Endothelial cell of umbilical vein (primary cell): ENCODE results near the gene USF1. TPM values are rescaled to one million over a fixed set of nuclear protein-coding genes. Genes with fewer than 3 reads are reported as not detected.

ENCODE experiments used
- BruUV-seq: library from RNA; stranded (reverse); fragments of 400-500 nt; replicated peaks from 2 replicates; lab custom pipeline; 2021; lab: Mats Ljungman, UMichigan
- CTCF ChIA-PET: fragments of 300-600, 350-600 bp; sonication (Branson Sonifier 250); formaldehyde crosslinking; loops from one replicate; lab custom pipeline; 2021; ENCODE audit warnings: antibody characterized with exemption, inconsistent platforms; lab: Charles Lee
- POLR2A ChIA-PET: fragments of 300-600, 350-600 bp; sonication (Branson Sonifier 250); formaldehyde crosslinking; loops from one replicate; lab custom pipeline; 2021; ENCODE audit warnings: antibody characterized with exemption, inconsistent platforms; lab: Charles Lee
- DNase-seq: peaks from one replicate; pipeline ENCODE4 v3.0.0-alpha.2; 2011; ENCODE audit warnings: low read depth, low spot score
- FAIRE-seq: peaks from 2 replicates; lab custom pipeline; 2011; peaks lifted over from hg19 to GRCh38; lab: Jason Lieb, UNC
- H2AFZ ChIP-seq: 2 replicates; pipeline ENCODE4 v1.6.0; 2012; ENCODE audit warnings: low read depth, low read length, control low read depth, inconsistent platforms
- H3K27ac ChIP-seq: 2 replicates; pipeline ENCODE4 v1.5.1; 2011; ENCODE audit warnings: low read depth, mild to moderate bottlenecking, control low read depth, low read length, moderate library complexity; ENCODE audit not compliant: insufficient read depth
- H3K27me3 ChIP-seq, 2 experiments: 2 replicates each; pipeline versions ENCODE4 v1.6.0 to v1.6.1; 2011; ENCODE audit warnings: low read length in 2 of 2, mixed read lengths in 1 of 2; ENCODE audit not compliant: control insufficient read depth in 2 of 2, insufficient read depth in 2 of 2
- H3K36me3 ChIP-seq, 2 experiments: 2 replicates in 1 of 2; 3 replicates in 1 of 2; pipeline ENCODE4 v1.5.1; 2011; ENCODE audit warnings: low read length in 2 of 2, mild to moderate bottlenecking in 1 of 2, moderate library complexity in 1 of 2; ENCODE audit not compliant: control insufficient read depth in 2 of 2, insufficient read depth in 2 of 2; ENCODE audit errors: extremely low read depth in 1 of 2
- H3K4me1 ChIP-seq: 3 replicates; pipeline ENCODE4 v1.5.1; 2011; ENCODE audit warnings: mild to moderate bottlenecking, low read length; ENCODE audit not compliant: control insufficient read depth, insufficient read depth; ENCODE audit errors: extremely low read depth
- H3K4me2 ChIP-seq: 2 replicates; pipeline ENCODE4 v1.6.1; 2011; ENCODE audit warnings: low read length, control low read depth, mixed read lengths; ENCODE audit not compliant: insufficient read depth
- H3K4me3 ChIP-seq, 3 experiments: fragments of 200-600 bp in 1 of 3; sonication (generic), shearing (Covaris generic) in 1 of 3; replicated peaks in 1 of 3; 2 replicates each; pipeline ENCODE4 v1.5.1; 2011 to 2016; ENCODE audit warnings: control low read depth in 3 of 3, low read length in 3 of 3, mild to moderate bottlenecking in 2 of 3, inconsistent platforms in 1 of 3, low read depth in 1 of 3, moderate library complexity in 1 of 3; ENCODE audit not compliant: insufficient read depth in 1 of 3
- H3K79me2 ChIP-seq: 2 replicates; pipeline ENCODE4 v1.6.0; 2012; ENCODE audit warnings: low read length, inconsistent platforms; ENCODE audit not compliant: control insufficient read depth, insufficient read depth
- H3K9ac ChIP-seq: replicated peaks from 2 replicates; pipeline ENCODE3; 2011; ENCODE audit warnings: low read length, control low read depth; ENCODE audit not compliant: insufficient read depth; ENCODE audit errors: extremely low read depth
- H3K9me1 ChIP-seq: replicated peaks from 3 replicates; pipeline ENCODE4 v1.6.0; 2011; ENCODE audit warnings: mild to moderate bottlenecking, low read length; ENCODE audit not compliant: control insufficient read depth, insufficient read depth; ENCODE audit errors: extremely low read depth
- H3K9me3 ChIP-seq: replicated peaks from 2 replicates; pipeline ENCODE4 v1.5.1; 2012; ENCODE audit warnings: low read length, inconsistent platforms; ENCODE audit not compliant: control insufficient read depth, insufficient read depth
- H4K20me1 ChIP-seq: replicated peaks from 2 replicates; pipeline ENCODE3; 2011; ENCODE audit warnings: mild to moderate bottlenecking, low read length; ENCODE audit not compliant: control insufficient read depth, insufficient read depth; ENCODE audit errors: extremely low read depth
- EZH2 ChIP-seq: IDR thresholded peaks from 2 replicates; pipeline ENCODE4 v1.6.1; 2012; ENCODE audit warnings: borderline replicate concordance, low read depth, mild to moderate bottlenecking, moderate library complexity, low read length, inconsistent platforms; ENCODE audit not compliant: severe bottlenecking
- MYC ChIP-seq: IDR thresholded peaks from one replicate; pipeline ENCODE4 v1.6.1; 2011; ENCODE audit warnings: mild to moderate bottlenecking, low read depth, low read length
- POLR2AphosphoS5 ChIP-seq: IDR thresholded peaks from 2 replicates; pipeline ENCODE4 v1.6.1; 2012; ENCODE audit warnings: low read depth, mild to moderate bottlenecking, control low read depth, low read length, moderate library complexity; ENCODE audit not compliant: insufficient read depth
- dilution Hi-C: fragments of 300-500 bp; cut with MboI; formaldehyde crosslinking; loops from one replicate; pipeline ENCODE4 v1.15.0; 2019; ENCODE audit warnings: low sequenced_read_pairs; ENCODE audit not compliant: extremely low pct_ligation_motif_present
- intact Hi-C: fragments of 100-400 bp; cut with micrococcal nuclease; formaldehyde crosslinking; loops from one replicate; pipeline ENCODE4 v1.10.0; 2022
- polyA plus RNA-seq, 4 experiments: library from polyadenylated mRNA; depleted of rRNA in 3 of 4; stranded (reverse) in 3 of 4; unstranded in 1 of 4; fragments of >200 nt; gene quantifications; 2 replicates each; pipeline versions ENCODE4 v1.2.1 to v1.2.3, GENCODE V29; 2011 to 2012; ENCODE audit warnings: missing spikeins in 1 of 4
- total RNA-seq: library from RNA; stranded (reverse); gene quantifications from 2 replicates; pipeline ENCODE4 v1.2.3, GENCODE V29; 2021
- TF ChIP-seq, protein P1 (sequence below), 2 donors: IDR thresholded peaks; 1 replicate in 1 of 2; 2 replicates in 1 of 2; pipeline ENCODE4 v1.5.1; 2011; ENCODE audit warnings: low read length in 2 of 2, mild to moderate bottlenecking in 2 of 2, moderate library complexity in 2 of 2, control low read depth in 1 of 2, inconsistent platforms in 1 of 2, low read depth in 1 of 2; ENCODE audit not compliant: insufficient read depth in 1 of 2; ENCODE audit errors: extremely low read depth in 1 of 2

The USF1 gene
- total and polyA plus RNA-seq, 2 donors (not counting 3 experiments of a cell fraction or from before 2014, with no cell fraction given) = 53.4 to 56.7 TPM

GRCh38 chr1:161071886-161072371 lies 26.2 kb upstream of the USF1 start:
- dilution Hi-C loops = no loop called here
- DNase-seq = no peak
- BruUV-seq = no TSS peak

GRCh38 chr1:161070761-161071160 lies 25.0 kb upstream of the USF1 start:
- DNase-seq (no peak), FAIRE-seq (no peak)
- Histone ChIP-seq H4K20me1 (no peaks in the 10 kb centered on the region), H3K4me1 (no peaks in the 10 kb centered on the region), H2AFZ (no peak overlapping the region), H3K79me2 (no peaks in the 10 kb centered on the region), H3K27ac (no peak overlapping the region), H3K4me2 (no peak overlapping the region), H3K9ac (no peak overlapping the region), H3K9me1 (no peaks in the 10 kb centered on the region), H3K4me3 (no peak overlapping the region), H3K9me3 (no peaks in the 10 kb centered on the region), H3K36me3 (no peaks in the 10 kb centered on the region), H3K27me3 (no peaks in the 10 kb centered on the region)
- intact Hi-C loops (no loop called here), dilution Hi-C loops (no loop called here)
- ChIA-PET POLR2A (no interaction called here), CTCF (interaction anchor here (0.5 to 1.4 kb wide), 6 partner anchors 16 to 975 kb away, joined by 3 to 7 read pairs (median 3); no protein-coding TSS in a partner anchor)
- TF ChIP-seq MYC = no peak
- TF ChIP-seq POLR2AphosphoS5 = no peak
- no TSS peak for BruUV-seq

More at GRCh38 chr1:161071886-161072371, 26.2 kb upstream of the USF1 start:
- Histone ChIP-seq H3K36me3 (no peaks in the 10 kb centered on the region), H3K27ac (no peak overlapping the region), H3K9ac (no peak overlapping the region), H3K79me2 (no peaks in the 10 kb centered on the region), H4K20me1 (no peaks in the 10 kb centered on the region), H3K4me1 (no peaks in the 10 kb centered on the region), H3K9me1 (no peaks in the 10 kb centered on the region), H3K4me3 (no peak overlapping the region), H3K4me2 (no peak overlapping the region), H2AFZ (no peak overlapping the region), H3K27me3 (no peaks in the 10 kb centered on the region), H3K9me3 (no peaks in the 10 kb centered on the region)
- ChIA-PET POLR2A (no interaction called here), CTCF (interaction anchor here (0.8 to 1.4 kb wide), 4 partner anchors 26 to 74 kb away, joined by 3 to 8 read pairs (median 5); partner anchors contain the start of gene KLHDC9)
- TF ChIP-seq, protein P1, sequence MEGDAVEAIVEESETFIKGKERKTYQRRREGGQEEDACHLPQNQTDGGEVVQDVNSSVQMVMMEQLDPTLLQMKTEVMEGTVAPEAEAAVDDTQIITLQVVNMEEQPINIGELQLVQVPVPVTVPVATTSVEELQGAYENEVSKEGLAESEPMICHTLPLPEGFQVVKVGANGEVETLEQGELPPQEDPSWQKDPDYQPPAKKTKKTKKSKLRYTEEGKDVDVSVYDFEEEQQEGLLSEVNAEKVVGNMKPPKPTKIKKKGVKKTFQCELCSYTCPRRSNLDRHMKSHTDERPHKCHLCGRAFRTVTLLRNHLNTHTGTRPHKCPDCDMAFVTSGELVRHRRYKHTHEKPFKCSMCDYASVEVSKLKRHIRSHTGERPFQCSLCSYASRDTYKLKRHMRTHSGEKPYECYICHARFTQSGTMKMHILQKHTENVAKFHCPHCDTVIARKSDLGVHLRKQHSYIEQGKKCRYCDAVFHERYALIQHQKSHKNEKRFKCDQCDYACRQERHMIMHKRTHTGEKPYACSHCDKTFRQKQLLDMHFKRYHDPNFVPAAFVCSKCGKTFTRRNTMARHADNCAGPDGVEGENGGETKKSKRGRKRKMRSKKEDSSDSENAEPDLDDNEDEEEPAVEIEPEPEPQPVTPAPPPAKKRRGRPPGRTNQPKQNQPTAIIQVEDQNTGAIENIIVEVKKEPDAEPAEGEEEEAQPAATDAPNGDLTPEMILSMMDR (IDR thresholded peaks at IDR 0.05; ENCODE audit: extremely low read depth in 1 of 2, insufficient read depth in 1 of 2, low read depth in 1 of 2, low read length in 2 of 2) = peak; percentile 25 to 26
- TF ChIP-seq EZH2 = no peak
- intact Hi-C loops = no loop called here
- no peak for FAIRE-seq
